Epithelial cell of proximal tubule (primary cell): ENCODE results near the gene TUBA4B. TPM values are rescaled to one million over a fixed set of nuclear protein-coding genes. Genes with fewer than 3 reads are reported as not detected.

Experiments used
- DNase-seq: peaks from one replicate; pipeline ENCODE4 v3.0.0-alpha.2; 2011; ENCODE audit warnings: low read depth
- H3K4me3 ChIP-seq: 2 replicates; pipeline ENCODE4 v1.5.1; 2011; ENCODE audit warnings: low read depth, mild to moderate bottlenecking, low read length
- total RNA-seq: library from RNA; depleted of rRNA; stranded (reverse); fragments of >200 nt; gene quantifications from 2 replicates; pipeline ENCODE4 v1.2.3, GENCODE V29; 2015
- TF ChIP-seq, protein P1 (sequence below): conservative IDR thresholded peaks from 2 replicates; pipeline ENCODE4 v1.5.1; 2012; ENCODE audit warnings: low read depth, mild to moderate bottlenecking, low read length

TUBA4B gene
- total RNA-seq, 1 donor from 2014 or later: 0.52 TPM

DNA sequence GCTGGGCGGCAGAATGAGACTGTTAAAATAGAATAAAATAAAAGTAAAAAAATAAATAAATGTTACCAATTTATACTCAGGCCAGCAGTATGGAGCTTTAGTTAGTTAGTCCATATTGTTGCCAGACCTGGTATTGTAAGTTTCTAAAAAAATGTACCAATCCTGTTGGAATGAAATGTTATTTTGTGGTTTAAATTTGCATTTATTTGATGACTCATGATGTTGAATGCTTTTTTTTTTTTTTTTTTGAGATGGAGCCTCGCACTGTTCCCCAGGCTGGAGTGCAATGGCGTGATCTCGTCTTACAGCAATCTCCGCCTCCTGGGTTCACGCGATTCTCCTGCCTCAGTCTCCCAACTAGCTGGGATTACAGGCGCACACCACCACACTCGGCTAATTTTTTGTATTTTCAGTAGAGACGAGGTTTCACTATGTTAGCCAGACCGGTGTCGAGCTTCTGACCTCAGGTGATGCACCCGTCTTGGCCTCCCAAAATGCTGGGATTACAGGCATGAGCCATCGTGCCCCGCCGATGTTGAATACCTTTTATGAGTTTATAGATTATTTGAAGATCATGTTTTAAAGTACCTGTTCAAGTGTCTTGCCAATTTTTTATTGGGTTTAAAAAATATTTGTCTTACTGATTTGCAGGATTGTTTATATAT, 61.9 kb downstream of the TUBA4B start:
- DNase-seq: no peak
- H3K4me3 ChIP-seq: no peak overlapping the region
- TF ChIP-seq, protein P1, sequence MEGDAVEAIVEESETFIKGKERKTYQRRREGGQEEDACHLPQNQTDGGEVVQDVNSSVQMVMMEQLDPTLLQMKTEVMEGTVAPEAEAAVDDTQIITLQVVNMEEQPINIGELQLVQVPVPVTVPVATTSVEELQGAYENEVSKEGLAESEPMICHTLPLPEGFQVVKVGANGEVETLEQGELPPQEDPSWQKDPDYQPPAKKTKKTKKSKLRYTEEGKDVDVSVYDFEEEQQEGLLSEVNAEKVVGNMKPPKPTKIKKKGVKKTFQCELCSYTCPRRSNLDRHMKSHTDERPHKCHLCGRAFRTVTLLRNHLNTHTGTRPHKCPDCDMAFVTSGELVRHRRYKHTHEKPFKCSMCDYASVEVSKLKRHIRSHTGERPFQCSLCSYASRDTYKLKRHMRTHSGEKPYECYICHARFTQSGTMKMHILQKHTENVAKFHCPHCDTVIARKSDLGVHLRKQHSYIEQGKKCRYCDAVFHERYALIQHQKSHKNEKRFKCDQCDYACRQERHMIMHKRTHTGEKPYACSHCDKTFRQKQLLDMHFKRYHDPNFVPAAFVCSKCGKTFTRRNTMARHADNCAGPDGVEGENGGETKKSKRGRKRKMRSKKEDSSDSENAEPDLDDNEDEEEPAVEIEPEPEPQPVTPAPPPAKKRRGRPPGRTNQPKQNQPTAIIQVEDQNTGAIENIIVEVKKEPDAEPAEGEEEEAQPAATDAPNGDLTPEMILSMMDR: no peak

Other genes with a start within 250 kb of the TUBA4B start
- 1.1 TPM in 1 of 2 replicates, not detected in the other for gene CFAP65, start 211.7 kb upstream of the TUBA4B start, total RNA-seq
- 0.29 TPM in 1 of 2 replicates, not detected in the other for gene IHH, start 192.3 kb upstream of the TUBA4B start, total RNA-seq
- 13.1 and 17.1 TPM in 2 replicates for gene NHEJ1, start 92.4 kb upstream of the TUBA4B start, total RNA-seq
- gene SLC23A3, start 83.2 kb upstream of the TUBA4B start, total RNA-seq: 0.06 TPM in 1 of 2 replicates, not detected in the other
- 37.5 and 51.0 TPM in 2 replicates for gene CNPPD1, start 76.3 kb upstream of the TUBA4B start, total RNA-seq
- 34.4 and 40.1 TPM in 2 replicates for gene RETREG2, start 75.0 kb upstream of the TUBA4B start, total RNA-seq
- gene ZFAND2B, start 46.5 kb upstream of the TUBA4B start, total RNA-seq: 29.7 and 31.6 TPM in 2 replicates
- 9.3 and 11.7 TPM in 2 replicates for gene ABCB6, start 34.3 kb upstream of the TUBA4B start, total RNA-seq
- gene ATG9A, start 23.6 kb upstream of the TUBA4B start, total RNA-seq: 34.1 and 52.9 TPM in 2 replicates
- gene ANKZF1, start 23.4 kb upstream of the TUBA4B start, total RNA-seq: 20.3 and 50.3 TPM in 2 replicates
- 10.4 and 11.0 TPM in 2 replicates for gene GLB1L, start 7.8 kb upstream of the TUBA4B start, total RNA-seq
- gene STK16, start 7.8 kb upstream of the TUBA4B start, total RNA-seq: 10.1 and 17.5 TPM in 2 replicates
- gene TUBA4A, start 675 bp downstream of the TUBA4B start, total RNA-seq: 191 and 196 TPM in 2 replicates
- gene DNAJB2, start 26.1 kb downstream of the TUBA4B start, total RNA-seq: 31.8 and 54.8 TPM in 2 replicates
- gene PTPRN, start 56.2 kb downstream of the TUBA4B start, total RNA-seq: 0.75 and 1.0 TPM in 2 replicates
- not detected in 2 replicates for gene RESP18, start 79.5 kb downstream of the TUBA4B start, total RNA-seq
- 40.0 and 54.0 TPM in 2 replicates for gene DNPEP, start 134.7 kb downstream of the TUBA4B start, total RNA-seq
- gene DES, start 165.1 kb downstream of the TUBA4B start, total RNA-seq: not detected in 2 replicates
- 4.6 and 28.3 TPM in 2 replicates for gene SPEG, start 181.6 kb downstream of the TUBA4B start, total RNA-seq
- gene GMPPA, start 245.6 kb downstream of the TUBA4B start, total RNA-seq: 27.2 and 35.3 TPM in 2 replicates